ENCODE results near the gene KRT36. TPM values are rescaled to one million over a fixed set of nuclear protein-coding genes. Genes with fewer than 3 reads are reported as not detected.

The KRT36 gene
- total RNA-seq, 4 donors from 2014 or later = not detected

- Histone ChIP-seq H3K4me3 (no peak overlapping the region), H3K27ac (no peak overlapping the region), H3K9me3 (no peaks in the 10 kb centered on the region), H3K4me1 (no peaks in the 10 kb centered on the region), H3K27me3 (no peaks in the 10 kb centered on the region), H3K36me3 (no peaks in the 10 kb centered on the region)
- intact Hi-C loops (cut with DNase I; ENCODE audit: low total_unique reads) = no loop called here
- DNase-seq = no peak
- TF ChIP-seq CTCF (IDR thresholded peaks at IDR 0.05) = no peak
- TF ChIP-seq POLR2A (IDR thresholded peaks at IDR 0.05) = no peak
Observed at GRCh38 chr17:41446806-41447205, 42.9 kb downstream of the KRT36 start.

GRCh38 chr17:41444640-41445039 is 45.1 kb downstream of the KRT36 start:
- H3K4me1 ChIP-seq = no peaks in the 10 kb centered on the region
- H3K36me3 ChIP-seq = no peaks in the 10 kb centered on the region
- DNase-seq = no peak
- intact Hi-C loops (cut with DNase I; ENCODE audit: low total_unique reads) = no loop called here
- TF ChIP-seq POLR2A (IDR thresholded peaks at IDR 0.05) (no peak), CTCF (IDR thresholded peaks at IDR 0.05) (no peak)
- no peaks in the 10 kb centered on the region for H3K9me3 ChIP-seq
- no peak overlapping the region for H3K4me3 ChIP-seq
- H3K27ac ChIP-seq = no peak overlapping the region
- H3K27me3 ChIP-seq = no peaks in the 10 kb centered on the region

- H3K4me1 ChIP-seq = no peaks in the 10 kb centered on the region
- H3K9me3 ChIP-seq = no peaks in the 10 kb centered on the region
- no peak for DNase-seq
- intact Hi-C loops (cut with DNase I; ENCODE audit: low total_unique reads) = no loop called here
- no peak overlapping the region for H3K27ac ChIP-seq
- H3K27me3 ChIP-seq = no peaks in the 10 kb centered on the region
- H3K4me3 ChIP-seq = no peak overlapping the region
- no peaks in the 10 kb centered on the region for H3K36me3 ChIP-seq
- TF ChIP-seq CTCF (IDR thresholded peaks at IDR 0.05) (no peak), POLR2A (IDR thresholded peaks at IDR 0.05) (no peak)
Observed at GRCh38 chr17:41444186-41444585, 45.5 kb downstream of the KRT36 start.

GRCh38 chr17:41442739-41443138 is 47.0 kb downstream of the KRT36 start:
- no peaks in the 10 kb centered on the region for H3K9me3 ChIP-seq
- H3K4me3 ChIP-seq = no peak overlapping the region
- no peaks in the 10 kb centered on the region for H3K4me1 ChIP-seq
- intact Hi-C loops (cut with DNase I; ENCODE audit: low total_unique reads) = no loop called here
- H3K27ac ChIP-seq = no peak overlapping the region
- DNase-seq = no peak
- H3K36me3 ChIP-seq = no peaks in the 10 kb centered on the region
- TF ChIP-seq POLR2A (IDR thresholded peaks at IDR 0.05) (no peak), CTCF (IDR thresholded peaks at IDR 0.05) (no peak)
- H3K27me3 ChIP-seq = no peaks in the 10 kb centered on the region

GRCh38 chr17:41440531-41441033 is 49.1 kb downstream of the KRT36 start, which contains the start of gene KRT38:
Gene KRT38, minus strand, starts transcription at chr17:41440983. Its CDS starts 62 bp downstream, at chr17:41440921.
- no peak for DNase-seq
- no peaks in the 10 kb centered on the region for H3K4me1 ChIP-seq
- H3K9me3 ChIP-seq = no peaks in the 10 kb centered on the region
- intact Hi-C loops (cut with DNase I; ENCODE audit: low total_unique reads) = no loop called here
- H3K27me3 ChIP-seq = no peaks in the 10 kb centered on the region
- TF ChIP-seq POLR2A (IDR thresholded peaks at IDR 0.05) = no peak
- no peak for TF ChIP-seq CTCF (IDR thresholded peaks at IDR 0.05)
- no peaks in the 10 kb centered on the region for H3K36me3 ChIP-seq
- no peak within 1 kb of the TSS for H3K27ac ChIP-seq
- no peak within 1 kb of the TSS for H3K4me3 ChIP-seq

Data from uterus (tissue), 4 donors.